ENCODE data around the gene THADA.

The THADA gene

DNA sequence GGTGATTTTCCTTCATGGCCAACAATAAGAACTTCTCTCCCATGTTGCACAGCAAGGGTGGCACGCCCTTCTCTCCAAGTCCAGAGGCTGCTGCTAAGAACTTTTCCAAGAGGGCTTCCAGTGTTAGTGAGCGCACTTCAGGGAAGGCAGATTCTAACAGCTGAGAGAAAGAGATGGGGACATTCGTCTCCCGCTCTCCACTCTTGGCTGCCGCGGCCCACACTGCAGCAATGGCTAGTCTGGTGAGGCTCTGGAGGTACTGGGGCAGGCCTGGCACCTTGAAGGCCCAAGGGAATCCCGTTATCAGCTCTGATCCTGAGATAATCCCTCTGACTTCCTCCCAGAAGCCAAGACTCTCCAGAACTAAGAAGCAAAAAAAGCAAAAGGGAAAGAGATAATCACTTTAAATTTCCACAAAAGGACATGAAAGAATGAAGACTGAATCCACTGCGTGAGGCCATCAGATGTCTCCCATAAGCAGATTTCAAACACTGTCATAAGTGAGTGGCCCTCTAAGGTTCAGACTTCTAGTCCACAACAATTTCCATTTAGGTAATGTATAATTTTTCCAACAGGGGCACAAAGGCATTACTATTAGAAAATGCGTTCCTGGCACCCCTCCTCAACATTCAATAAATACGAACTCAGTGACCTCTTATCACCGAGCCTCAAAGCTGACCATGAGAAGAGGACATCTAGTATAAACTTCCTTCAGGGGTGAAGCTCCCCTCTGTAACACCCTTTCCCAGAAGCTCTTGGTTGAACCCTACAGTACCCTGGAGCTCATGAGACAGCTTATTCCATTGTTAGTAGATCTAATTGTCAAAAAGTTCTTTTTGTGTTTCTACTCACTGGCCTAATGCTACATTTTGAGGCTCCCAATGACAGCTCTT lies 302.7 kb downstream of the THADA start:
- DNase-seq (ENCODE audit: extremely low spot score) = no peak
- POLR2A ChIA-PET = interaction anchor here (1.3 kb wide), 1 partner anchor 12 kb away, joined by 3 read pairs; no protein-coding TSS in a partner anchor
- TF ChIP-seq SUZ12 (IDR thresholded peaks at IDR 0.05) (no peak), ZNF384 (IDR thresholded peaks at IDR 0.05) (no peak), ARNT (IDR thresholded peaks at IDR 0.05) (no peak)
- CTCF ChIA-PET = interaction anchor here (0.9 kb wide), 1 partner anchor 22 kb away, joined by 3 read pairs; no protein-coding TSS in a partner anchor

DNA sequence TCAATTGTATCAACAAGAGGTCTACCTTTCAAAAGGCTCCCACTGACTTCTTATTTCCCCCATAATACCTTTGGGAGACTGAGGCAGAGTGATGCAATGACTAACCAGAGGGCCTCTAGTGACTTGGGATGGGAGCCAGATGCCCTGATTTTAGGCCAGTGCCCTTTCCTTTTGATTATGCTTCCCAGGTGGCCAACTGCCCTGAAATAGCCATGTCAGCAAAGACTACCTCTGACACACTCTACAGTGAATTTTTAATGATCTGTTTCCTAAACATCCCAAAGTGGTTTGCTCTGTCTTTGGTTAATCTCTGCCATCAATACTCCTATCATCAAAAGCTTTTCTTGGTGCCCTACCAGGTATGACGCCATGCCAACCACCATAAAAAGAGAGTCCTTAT lies 303.5 kb downstream of the THADA start:
- ChIA-PET POLR2A (no interaction called here), CTCF (no interaction called here)
- no peak for TF ChIP-seq FOXK2 (IDR thresholded peaks at IDR 0.05)
- no peak for TF ChIP-seq SP1 (IDR thresholded peaks at IDR 0.05)
- no peak for TF ChIP-seq ARNT (IDR thresholded peaks at IDR 0.05)
- no peak for TF ChIP-seq PKNOX1 (IDR thresholded peaks at IDR 0.05)
- no peak for TF ChIP-seq ZNF384 (IDR thresholded peaks at IDR 0.05)
- no peak for TF ChIP-seq ELF4 (IDR thresholded peaks at IDR 0.05)
- TF ChIP-seq TARDBP (IDR thresholded peaks at IDR 0.05) = no peak
- TF ChIP-seq FOXM1 (IDR thresholded peaks at IDR 0.05; ENCODE audit: borderline replicate concordance) = no peak
- TF ChIP-seq HDGF (IDR thresholded peaks at IDR 0.05; ENCODE audit: borderline replicate concordance) = no peak
- TF ChIP-seq L3MBTL2 (conservative IDR thresholded peaks at IDR 0.05) = no peak
- TF ChIP-seq FOXA1 (IDR thresholded peaks at IDR 0.05) = no peak
- no peak for TF ChIP-seq BHLHE40 (IDR thresholded peaks at IDR 0.05; ENCODE audit: borderline replicate concordance)
- TF ChIP-seq NFRKB (IDR thresholded peaks at IDR 0.05) = no peak
- no peak for TF ChIP-seq LEF1 (IDR thresholded peaks at IDR 0.05; ENCODE audit: borderline replicate concordance)
- TF ChIP-seq CTBP1 (IDR thresholded peaks at IDR 0.05; ENCODE audit: borderline replicate concordance) = no peak
- TF ChIP-seq SUZ12 (IDR thresholded peaks at IDR 0.05) = no peak
- DNase-seq (ENCODE audit: extremely low spot score) = no peak

GRCh38 chr2:43289331-43289730 lies 306.5 kb downstream of the THADA start:
- ChIA-PET CTCF (no interaction called here), POLR2A (no interaction called here)
- no peak for DNase-seq (ENCODE audit: extremely low spot score)
- no peak for TF ChIP-seq SP1 (IDR thresholded peaks at IDR 0.05)
- no peak for TF ChIP-seq FOXA1 (IDR thresholded peaks at IDR 0.05)
- no peak for TF ChIP-seq SUZ12 (IDR thresholded peaks at IDR 0.05)
- TF ChIP-seq CTBP1 (IDR thresholded peaks at IDR 0.05; ENCODE audit: borderline replicate concordance) = no peak
- no peak for TF ChIP-seq HDGF (IDR thresholded peaks at IDR 0.05; ENCODE audit: borderline replicate concordance)
- TF ChIP-seq FOXM1 (IDR thresholded peaks at IDR 0.05; ENCODE audit: borderline replicate concordance) = no peak
- no peak for TF ChIP-seq TARDBP (IDR thresholded peaks at IDR 0.05)
- TF ChIP-seq ARNT (IDR thresholded peaks at IDR 0.05) = no peak
- no peak for TF ChIP-seq LEF1 (IDR thresholded peaks at IDR 0.05; ENCODE audit: borderline replicate concordance)

- POLR2A ChIA-PET = no interaction called here
- no peak for TF ChIP-seq FOXK2 (IDR thresholded peaks at IDR 0.05)
- no peak for TF ChIP-seq BHLHE40 (IDR thresholded peaks at IDR 0.05; ENCODE audit: borderline replicate concordance)
- no peak for TF ChIP-seq ZNF384 (IDR thresholded peaks at IDR 0.05)
- TF ChIP-seq LEF1 (IDR thresholded peaks at IDR 0.05; ENCODE audit: borderline replicate concordance) = no peak
- no peak for TF ChIP-seq FOXA1 (IDR thresholded peaks at IDR 0.05)
- TF ChIP-seq TARDBP (IDR thresholded peaks at IDR 0.05) = no peak
- no peak for TF ChIP-seq FOXM1 (IDR thresholded peaks at IDR 0.05; ENCODE audit: borderline replicate concordance)
- TF ChIP-seq L3MBTL2 (conservative IDR thresholded peaks at IDR 0.05) = no peak
- TF ChIP-seq SUZ12 (IDR thresholded peaks at IDR 0.05) = no peak
- no peak for TF ChIP-seq CTBP1 (IDR thresholded peaks at IDR 0.05; ENCODE audit: borderline replicate concordance)
- no peak for TF ChIP-seq SP1 (IDR thresholded peaks at IDR 0.05)
- no peak for TF ChIP-seq ARNT (IDR thresholded peaks at IDR 0.05)
- TF ChIP-seq NFRKB (IDR thresholded peaks at IDR 0.05) = no peak
- no peak for TF ChIP-seq PKNOX1 (IDR thresholded peaks at IDR 0.05)
- TF ChIP-seq HDGF (IDR thresholded peaks at IDR 0.05; ENCODE audit: borderline replicate concordance) = no peak
- TF ChIP-seq ELF4 (IDR thresholded peaks at IDR 0.05) = no peak
- no peak for DNase-seq (ENCODE audit: extremely low spot score)
- CTCF ChIA-PET = no interaction called here
Observed at GRCh38 chr2:43288417-43289305, 307.2 kb downstream of the THADA start.

DNA sequence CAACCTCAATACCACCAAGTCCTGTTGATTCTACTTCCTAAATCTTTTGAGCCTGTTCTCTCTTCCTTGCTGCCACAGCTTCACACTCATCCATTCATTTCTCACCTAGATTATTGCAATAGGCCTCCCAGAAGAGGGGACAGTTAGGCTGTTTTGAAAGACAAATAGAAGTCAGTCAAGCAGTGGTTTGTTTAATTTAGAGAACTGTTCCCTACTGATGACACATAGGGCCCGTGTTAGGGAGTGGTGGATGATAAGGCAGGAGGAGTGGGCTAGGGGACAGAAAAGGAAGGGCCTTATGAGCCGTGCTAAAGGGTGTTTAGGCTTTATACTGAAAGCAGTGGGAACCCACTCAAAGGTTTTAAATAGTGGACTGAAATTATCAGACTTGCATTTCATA lies 309.9 kb downstream of the THADA start:
- TF ChIP-seq PKNOX1 (IDR thresholded peaks at IDR 0.05) (no peak), TARDBP (IDR thresholded peaks at IDR 0.05) (no peak), CTBP1 (IDR thresholded peaks at IDR 0.05; ENCODE audit: borderline replicate concordance) (no peak), SUZ12 (IDR thresholded peaks at IDR 0.05) (no peak), NFRKB (IDR thresholded peaks at IDR 0.05) (no peak), FOXM1 (IDR thresholded peaks at IDR 0.05; ENCODE audit: borderline replicate concordance) (no peak), ARNT (IDR thresholded peaks at IDR 0.05) (no peak), HDGF (IDR thresholded peaks at IDR 0.05; ENCODE audit: borderline replicate concordance) (no peak), FOXK2 (IDR thresholded peaks at IDR 0.05) (no peak), FOXA1 (IDR thresholded peaks at IDR 0.05) (no peak)
- DNase-seq (ENCODE audit: extremely low spot score) = no peak
- CTCF ChIA-PET = no interaction called here

More for the DNA sequence above, 309.9 kb downstream of the THADA start:
- POLR2A ChIA-PET = no interaction called here
